ENCODE data around the gene LILRA2.

Gene LILRA2
- long read RNA-seq, full-length matches to known transcripts = 158 of 310 reads
- long read RNA-seq, partial matches to known transcripts = 25 of 310 reads
- long read RNA-seq, other reads (novel, unspliced or antisense) = 127 of 310 reads

DNA sequence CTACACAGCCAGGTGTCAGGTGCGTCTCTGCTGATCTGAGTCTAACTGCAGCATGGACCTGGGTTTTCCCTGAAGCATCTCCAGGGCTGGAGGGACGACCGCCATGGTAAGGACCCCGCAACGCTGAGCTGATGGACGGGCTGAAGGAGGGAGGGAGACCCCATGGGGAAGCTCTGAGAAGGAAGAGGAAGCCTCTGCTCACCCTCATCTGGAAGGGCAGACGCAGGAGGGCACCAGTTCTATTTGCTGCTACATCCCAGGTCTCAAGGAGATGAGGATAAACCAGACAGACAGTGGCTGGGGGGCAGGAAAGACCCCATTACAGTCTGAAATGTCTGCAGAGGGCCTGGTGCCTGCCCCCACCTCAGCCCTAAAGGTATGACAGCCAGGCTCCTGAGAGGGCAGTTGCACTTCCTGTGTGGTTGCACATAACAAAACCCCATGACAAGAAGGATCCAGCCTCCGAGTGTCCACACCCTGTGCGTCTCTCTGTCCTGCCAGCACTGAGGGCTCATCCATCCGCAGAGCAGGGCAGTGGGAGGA is at the start of gene LILRA2:
Gene LILRA2, plus strand, starts transcription at position 461 of the 543 bp plus-strand sequence. CDS start 89 bp downstream, outside the sequence.
- TF ChIP-seq GABPA (IDR thresholded peaks at IDR 0.05; ENCODE audit: low read depth) = no peak
- peak; percentile 35; the same call in 1 of the 2 replicates for TF ChIP-seq SPI1 (IDR thresholded peaks at IDR 0.05; ENCODE audit: borderline replicate concordance, low read depth)
- TF ChIP-seq, protein P1, sequence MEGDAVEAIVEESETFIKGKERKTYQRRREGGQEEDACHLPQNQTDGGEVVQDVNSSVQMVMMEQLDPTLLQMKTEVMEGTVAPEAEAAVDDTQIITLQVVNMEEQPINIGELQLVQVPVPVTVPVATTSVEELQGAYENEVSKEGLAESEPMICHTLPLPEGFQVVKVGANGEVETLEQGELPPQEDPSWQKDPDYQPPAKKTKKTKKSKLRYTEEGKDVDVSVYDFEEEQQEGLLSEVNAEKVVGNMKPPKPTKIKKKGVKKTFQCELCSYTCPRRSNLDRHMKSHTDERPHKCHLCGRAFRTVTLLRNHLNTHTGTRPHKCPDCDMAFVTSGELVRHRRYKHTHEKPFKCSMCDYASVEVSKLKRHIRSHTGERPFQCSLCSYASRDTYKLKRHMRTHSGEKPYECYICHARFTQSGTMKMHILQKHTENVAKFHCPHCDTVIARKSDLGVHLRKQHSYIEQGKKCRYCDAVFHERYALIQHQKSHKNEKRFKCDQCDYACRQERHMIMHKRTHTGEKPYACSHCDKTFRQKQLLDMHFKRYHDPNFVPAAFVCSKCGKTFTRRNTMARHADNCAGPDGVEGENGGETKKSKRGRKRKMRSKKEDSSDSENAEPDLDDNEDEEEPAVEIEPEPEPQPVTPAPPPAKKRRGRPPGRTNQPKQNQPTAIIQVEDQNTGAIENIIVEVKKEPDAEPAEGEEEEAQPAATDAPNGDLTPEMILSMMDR (IDR thresholded peaks at IDR 0.05; ENCODE audit: insufficient read depth, low read length) = no peak
- TF ChIP-seq POLR2AphosphoS5 (IDR thresholded peaks at IDR 0.05; ENCODE audit: low read depth) = 0 out of 2 replicates have a peak, but pooled peaks have one; percentile 64
- TF ChIP-seq, protein P2, sequence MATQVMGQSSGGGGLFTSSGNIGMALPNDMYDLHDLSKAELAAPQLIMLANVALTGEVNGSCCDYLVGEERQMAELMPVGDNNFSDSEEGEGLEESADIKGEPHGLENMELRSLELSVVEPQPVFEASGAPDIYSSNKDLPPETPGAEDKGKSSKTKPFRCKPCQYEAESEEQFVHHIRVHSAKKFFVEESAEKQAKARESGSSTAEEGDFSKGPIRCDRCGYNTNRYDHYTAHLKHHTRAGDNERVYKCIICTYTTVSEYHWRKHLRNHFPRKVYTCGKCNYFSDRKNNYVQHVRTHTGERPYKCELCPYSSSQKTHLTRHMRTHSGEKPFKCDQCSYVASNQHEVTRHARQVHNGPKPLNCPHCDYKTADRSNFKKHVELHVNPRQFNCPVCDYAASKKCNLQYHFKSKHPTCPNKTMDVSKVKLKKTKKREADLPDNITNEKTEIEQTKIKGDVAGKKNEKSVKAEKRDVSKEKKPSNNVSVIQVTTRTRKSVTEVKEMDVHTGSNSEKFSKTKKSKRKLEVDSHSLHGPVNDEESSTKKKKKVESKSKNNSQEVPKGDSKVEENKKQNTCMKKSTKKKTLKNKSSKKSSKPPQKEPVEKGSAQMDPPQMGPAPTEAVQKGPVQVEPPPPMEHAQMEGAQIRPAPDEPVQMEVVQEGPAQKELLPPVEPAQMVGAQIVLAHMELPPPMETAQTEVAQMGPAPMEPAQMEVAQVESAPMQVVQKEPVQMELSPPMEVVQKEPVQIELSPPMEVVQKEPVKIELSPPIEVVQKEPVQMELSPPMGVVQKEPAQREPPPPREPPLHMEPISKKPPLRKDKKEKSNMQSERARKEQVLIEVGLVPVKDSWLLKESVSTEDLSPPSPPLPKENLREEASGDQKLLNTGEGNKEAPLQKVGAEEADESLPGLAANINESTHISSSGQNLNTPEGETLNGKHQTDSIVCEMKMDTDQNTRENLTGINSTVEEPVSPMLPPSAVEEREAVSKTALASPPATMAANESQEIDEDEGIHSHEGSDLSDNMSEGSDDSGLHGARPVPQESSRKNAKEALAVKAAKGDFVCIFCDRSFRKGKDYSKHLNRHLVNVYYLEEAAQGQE (IDR thresholded peaks at IDR 0.05; ENCODE audit: insufficient replicate concordance, low read depth) = no peak
- Histone ChIP-seq H3K27me3 (ENCODE audit: insufficient read depth, poor library complexity, severe bottlenecking) (no peaks in the 10 kb centered on the region), H3K27ac (replicated peaks) (peak within 1 kb of the TSS; percentile 95), H3K4me3 (replicated peaks; ENCODE audit: insufficient read depth, low read length) (peak within 1 kb of the TSS; percentile 36)
- peak; percentile 45 to 80 for DNase-seq (ENCODE audit: low read depth in 1 of 2, low spot score in 1 of 2)

DNA sequence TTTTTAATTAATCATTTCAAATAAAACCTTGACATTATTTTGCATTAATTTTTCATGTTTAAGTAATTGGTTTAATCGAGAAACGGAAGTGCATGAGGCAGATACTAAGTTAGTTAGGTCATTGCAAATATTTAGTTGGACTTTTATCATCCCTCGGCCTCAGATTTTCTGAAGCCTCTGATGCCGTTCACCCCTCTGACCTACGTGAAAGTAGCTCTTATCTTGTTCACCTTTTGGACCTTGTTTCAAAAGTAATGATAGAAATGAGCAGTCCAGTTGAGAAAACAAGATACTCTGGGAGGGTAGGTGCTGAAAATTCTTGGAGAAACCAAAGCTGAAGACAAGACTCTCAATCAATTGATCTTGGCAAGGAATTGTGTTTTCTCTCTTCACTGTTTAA is 48.0 kb upstream of the LILRA2 start:
- no peak for DNase-seq (ENCODE audit: low read depth in 1 of 2, low spot score in 1 of 2)
- H3K4me3 ChIP-seq (replicated peaks; ENCODE audit: insufficient read depth, low read length) = no peak overlapping the region
- TF ChIP-seq, protein P1 (IDR thresholded peaks at IDR 0.05; ENCODE audit: insufficient read depth, low read length) = no peak
- no peak for TF ChIP-seq POLR2AphosphoS5 (IDR thresholded peaks at IDR 0.05; ENCODE audit: low read depth)
- TF ChIP-seq GABPA (IDR thresholded peaks at IDR 0.05; ENCODE audit: low read depth) = no peak
- TF ChIP-seq SPI1 (IDR thresholded peaks at IDR 0.05; ENCODE audit: borderline replicate concordance, low read depth) = no peak
- TF ChIP-seq, protein P2 (IDR thresholded peaks at IDR 0.05; ENCODE audit: insufficient replicate concordance, low read depth) = no peak

DNA sequence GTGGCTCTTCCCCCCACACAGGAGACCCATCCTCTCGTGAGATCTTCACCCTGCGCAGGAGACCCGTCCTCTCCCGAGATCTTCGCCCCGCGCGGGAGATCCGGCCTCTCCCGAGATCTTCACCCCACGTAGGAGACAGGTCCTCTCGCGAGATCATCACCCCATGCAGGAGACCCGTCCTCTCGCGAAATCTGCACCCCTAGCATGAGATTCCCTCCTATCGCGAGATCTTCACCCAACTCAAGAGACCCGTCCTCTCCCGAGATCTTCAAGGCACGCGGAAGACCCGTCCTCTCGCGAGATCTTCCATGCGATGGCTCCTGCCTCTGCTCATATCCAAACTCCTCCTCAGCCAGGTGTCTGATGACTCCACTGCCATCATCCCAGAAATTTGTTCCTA is 46.6 kb upstream of the LILRA2 start:
- H3K4me3 ChIP-seq (replicated peaks; ENCODE audit: insufficient read depth, low read length) = no peak overlapping the region
- no peak for DNase-seq (ENCODE audit: low read depth in 1 of 2, low spot score in 1 of 2)
- peaks cover 15% of the 10 kb centered on the region for H3K27me3 ChIP-seq (ENCODE audit: insufficient read depth, poor library complexity, severe bottlenecking)

More for the DNA sequence above, 48.0 kb upstream of the LILRA2 start:
- peaks cover 7% of the 10 kb centered on the region for H3K27me3 ChIP-seq (ENCODE audit: insufficient read depth, poor library complexity, severe bottlenecking)
- H3K27ac ChIP-seq (replicated peaks) = no peak overlapping the region

More for the DNA sequence above, 46.6 kb upstream of the LILRA2 start:
- H3K27ac ChIP-seq (replicated peaks) = no peak overlapping the region
- no peak for TF ChIP-seq POLR2AphosphoS5 (IDR thresholded peaks at IDR 0.05; ENCODE audit: low read depth)
- no peak for TF ChIP-seq GABPA (IDR thresholded peaks at IDR 0.05; ENCODE audit: low read depth)
- TF ChIP-seq, protein P2 (IDR thresholded peaks at IDR 0.05; ENCODE audit: insufficient replicate concordance, low read depth) = no peak
- TF ChIP-seq, protein P1 (IDR thresholded peaks at IDR 0.05; ENCODE audit: insufficient read depth, low read length) = no peak
- TF ChIP-seq SPI1 (IDR thresholded peaks at IDR 0.05; ENCODE audit: borderline replicate concordance, low read depth) = no peak
